GM11168 (cell line): Measurements from ENCODE around the gene ICAM1.

Experiments used
- in situ Hi-C: fragments of 300-500 bp; cut with MboI; formaldehyde crosslinking; loops from one replicate; pipeline ENCODE4 v1.12.0; 2022; ENCODE audit warnings: low sequenced_read_pairs; ENCODE audit not compliant: unreplicated experiment

Gene ICAM1

GRCh38 chr19:10317045-10317856 lies 46.3 kb downstream of the ICAM1 start:
- in situ Hi-C loops: no loop called here

- in situ Hi-C loops: no loop called here
Observed at GRCh38 chr19:10317857-10318462, 47.0 kb downstream of the ICAM1 start.

DNA sequence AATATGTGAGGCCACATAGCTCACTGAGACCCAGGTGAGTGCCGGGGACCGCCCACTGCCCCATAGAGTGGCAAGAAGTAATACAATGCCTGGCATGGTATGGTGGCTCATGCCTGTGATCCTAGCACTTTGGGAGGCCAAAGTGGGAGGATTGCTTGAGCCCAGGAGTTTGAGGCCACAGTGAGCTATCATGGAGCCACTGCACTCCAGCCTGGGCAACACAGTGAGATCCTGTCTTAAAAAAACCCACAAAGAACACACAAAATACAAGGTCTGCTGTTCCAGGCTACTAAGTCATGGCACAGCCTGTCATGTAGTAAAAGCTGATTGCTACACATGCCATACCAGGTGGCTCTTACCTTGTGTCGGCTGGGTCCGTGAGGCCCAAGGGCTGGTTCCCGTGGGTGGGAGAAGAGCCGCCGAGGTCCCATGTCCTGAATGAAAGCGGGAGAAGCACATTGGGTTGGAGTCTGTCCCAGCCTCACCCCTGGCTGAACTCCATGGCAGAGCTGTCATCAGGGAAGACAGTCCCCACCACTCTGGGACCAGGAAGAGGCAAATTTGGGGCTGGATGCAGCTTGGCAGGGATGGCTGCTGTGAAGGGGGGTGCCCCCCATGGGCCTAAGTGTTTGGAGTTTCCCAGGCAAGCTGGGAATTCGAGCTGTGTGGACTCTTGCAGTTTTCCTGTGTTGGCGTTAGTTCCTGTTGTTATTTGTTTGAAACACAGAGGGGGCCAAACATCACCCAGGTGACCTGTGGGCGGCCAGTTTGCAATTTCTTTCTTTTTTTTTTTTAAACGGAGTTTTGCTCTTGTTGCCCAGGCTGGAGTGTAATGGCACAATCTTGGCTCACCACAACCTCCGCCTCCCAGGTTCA lies 48.1 kb downstream of the ICAM1 start:
- in situ Hi-C loops: no loop called here

- in situ Hi-C loops: no loop called here
Observed at GRCh38 chr19:10320602-10321416, 49.9 kb downstream of the ICAM1 start.

DNA sequence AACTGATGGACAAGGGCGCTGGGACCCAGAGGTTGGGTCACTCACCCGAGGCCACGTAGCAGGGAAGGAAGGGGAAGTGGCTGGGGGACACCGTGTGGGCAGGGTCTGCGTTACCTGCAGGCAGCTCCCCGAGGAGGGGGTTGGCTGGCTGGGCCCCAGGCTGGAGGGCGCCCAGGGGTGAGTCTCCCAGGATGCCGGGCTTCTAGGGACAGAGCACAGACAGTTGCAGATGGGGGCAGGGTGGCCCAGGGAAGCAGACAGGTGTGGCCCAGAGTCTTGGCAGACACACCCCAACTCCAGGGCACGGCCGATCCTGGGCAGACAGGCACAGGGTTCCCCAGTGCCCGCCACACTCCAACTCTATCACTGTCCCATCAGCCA lies 50.5 kb downstream of the ICAM1 start:
- in situ Hi-C loops: no loop called here

GRCh38 chr19:10321874-10322835 lies 51.2 kb downstream of the ICAM1 start:
- in situ Hi-C loops: no loop called here

GRCh38 chr19:10325732-10326131 lies 54.8 kb downstream of the ICAM1 start:
- in situ Hi-C loops: no loop called here

- in situ Hi-C loops: no loop called here
Observed at GRCh38 chr19:10327793-10328192, 56.9 kb downstream of the ICAM1 start.

DNA sequence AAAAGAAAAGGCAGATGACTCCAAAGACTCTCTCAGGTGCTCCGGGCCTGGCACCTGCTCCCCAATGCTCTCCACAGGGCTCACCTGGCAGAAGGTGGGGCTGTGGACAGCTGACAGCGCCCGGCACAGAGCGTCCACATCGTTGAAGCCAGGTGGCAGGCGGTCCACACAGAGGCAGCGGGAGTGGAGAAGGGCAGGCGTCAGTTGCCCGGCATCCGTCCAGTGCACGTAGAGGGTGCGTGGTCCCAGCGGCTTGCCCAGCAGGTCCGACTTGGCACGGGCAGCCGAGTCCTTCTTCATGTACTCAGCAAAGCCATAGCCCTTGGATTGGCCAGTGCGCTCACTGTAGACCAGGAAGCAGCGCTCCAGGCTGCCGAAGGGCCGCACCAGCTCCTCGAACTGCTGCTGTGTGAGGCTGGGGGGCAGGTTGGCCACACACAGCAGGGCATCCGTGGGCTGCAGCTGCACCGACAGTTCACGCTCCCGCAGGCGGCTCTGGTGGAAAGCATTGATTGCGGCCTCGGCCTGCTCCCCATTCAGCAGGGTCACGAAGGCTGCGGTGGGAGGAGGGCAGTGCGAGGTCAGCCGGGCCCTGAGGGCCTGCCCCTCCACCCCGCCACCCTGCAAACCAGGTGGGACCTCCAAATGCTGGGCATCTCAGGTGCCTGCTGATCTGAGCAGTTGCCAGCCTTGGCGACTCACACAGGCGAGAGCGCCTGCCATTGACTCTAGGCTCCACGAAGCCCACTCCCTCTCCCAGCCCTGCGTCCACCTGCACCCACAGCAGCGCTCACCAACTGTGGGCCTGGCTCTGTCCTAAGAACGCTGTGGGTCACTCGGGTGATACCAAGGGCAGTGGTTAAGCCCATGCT lies 57.9 kb downstream of the ICAM1 start:
- in situ Hi-C loops: no loop called here

DNA sequence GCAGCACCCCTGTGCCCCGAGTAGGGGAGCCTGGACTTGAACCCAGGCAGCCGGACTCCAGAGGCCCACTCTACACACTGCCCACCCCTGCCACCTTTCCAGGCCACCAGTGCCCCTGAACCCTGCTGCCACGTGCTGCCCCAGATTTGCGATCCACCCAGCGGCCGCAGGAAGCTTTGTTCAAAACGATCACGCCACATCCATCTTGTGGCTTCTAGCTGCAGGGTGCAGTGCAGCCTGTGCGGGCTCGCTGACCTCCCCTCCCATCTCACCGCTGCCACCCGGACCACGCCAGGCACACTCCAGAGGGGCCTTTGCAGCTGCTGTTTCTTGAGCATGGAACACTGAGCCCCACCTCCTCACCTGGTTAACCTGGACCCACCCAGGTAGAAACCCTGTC lies 58.6 kb downstream of the ICAM1 start:
- in situ Hi-C loops: no loop called here

GRCh38 chr19:10332158-10332964 lies 61.4 kb downstream of the ICAM1 start:
- in situ Hi-C loops: no loop called here

DNA sequence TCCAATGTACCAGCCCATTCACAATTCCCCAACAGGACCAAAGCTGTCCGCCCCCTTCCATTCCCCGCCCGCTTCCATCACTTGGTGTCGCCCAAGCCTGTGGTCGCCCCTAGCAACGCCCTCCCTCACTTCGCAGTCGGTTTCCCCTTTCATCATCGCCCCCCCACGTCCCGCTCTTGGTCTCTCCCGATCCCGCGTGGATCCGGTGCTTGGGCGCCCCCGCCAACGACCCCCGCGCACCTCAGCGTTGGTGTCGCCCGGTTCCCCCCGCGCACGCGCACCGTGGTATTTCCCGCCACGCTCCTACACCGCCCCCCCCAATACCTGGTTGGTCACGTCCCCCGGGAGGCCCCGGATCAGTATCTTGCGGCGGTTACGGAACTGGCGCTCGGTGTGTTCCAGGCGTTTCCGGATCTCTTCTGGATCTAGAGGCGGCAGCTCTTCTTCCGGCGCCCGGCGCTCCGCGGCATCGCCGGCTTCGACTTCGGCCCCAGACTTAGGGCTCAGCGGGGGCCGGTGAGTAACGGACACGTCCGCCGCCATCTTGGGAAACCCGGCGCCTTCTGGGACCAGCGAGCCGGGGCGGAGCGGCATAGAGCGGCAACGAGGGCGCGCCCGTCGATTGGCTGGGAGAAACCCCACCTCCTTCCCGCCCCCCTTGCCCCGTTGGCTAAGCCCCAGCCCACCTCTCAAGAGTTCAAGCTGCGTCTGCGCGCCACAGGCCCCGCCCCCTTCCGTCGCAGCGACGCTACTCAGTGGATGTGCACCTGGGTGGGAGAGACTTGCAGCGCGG lies 62.2 kb downstream of the ICAM1 start, which contains the start of gene RAVER1:
Gene RAVER1, minus strand, starts transcription at position 565 of the 793 bp plus-strand sequence. Its CDS starts 22 bp downstream, at position 543.
- in situ Hi-C loops: no loop called here

GRCh38 chr19:10333758-10334587 lies 63.1 kb downstream of the ICAM1 start:
- in situ Hi-C loops: no loop called here

DNA sequence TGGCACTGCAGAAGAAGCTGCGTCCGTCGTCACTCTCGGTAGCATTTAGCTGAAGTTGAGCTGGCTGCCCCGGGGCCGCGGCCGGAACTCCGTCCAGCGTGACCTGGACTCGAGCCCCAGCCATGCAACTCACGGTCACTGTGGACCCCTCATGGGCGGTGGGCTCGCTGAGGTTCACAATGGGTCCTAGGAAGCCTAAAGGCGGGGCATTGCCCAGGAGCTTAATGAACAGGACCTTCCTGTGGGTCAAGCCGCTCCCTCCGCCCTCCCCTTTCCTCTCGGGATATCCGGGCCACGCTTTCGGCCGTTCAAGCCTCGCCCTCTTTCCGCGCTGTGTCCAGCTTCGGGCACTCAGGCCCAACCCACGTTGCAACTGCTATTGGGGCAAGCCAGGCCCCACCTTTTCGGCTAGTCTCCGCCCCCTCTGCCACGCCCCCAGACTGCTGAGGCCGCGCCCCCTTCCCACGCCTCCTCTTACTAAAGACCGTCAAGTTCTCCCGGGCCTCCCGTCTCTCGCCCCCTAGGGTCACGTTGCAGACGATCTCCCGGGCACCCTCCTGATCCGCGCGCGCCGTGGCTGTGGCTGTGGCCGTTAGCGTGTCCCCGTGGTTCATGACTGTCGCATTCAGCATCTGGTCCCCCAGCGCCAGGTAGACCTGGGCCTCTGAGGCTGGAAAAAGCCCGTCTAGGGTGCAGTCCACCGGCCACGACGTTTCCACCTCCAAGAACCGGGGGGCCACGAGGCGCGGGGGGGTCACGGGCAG lies 63.9 kb downstream of the ICAM1 start:
- in situ Hi-C loops: no loop called here
